Measurements from ENCODE around the gene PNISR. TPM values are rescaled to one million over a fixed set of nuclear protein-coding genes. Genes with fewer than 3 reads are reported as not detected.

The PNISR gene
- total RNA-seq, 1 experiment from 2014 or later = 69.5 TPM

DNA sequence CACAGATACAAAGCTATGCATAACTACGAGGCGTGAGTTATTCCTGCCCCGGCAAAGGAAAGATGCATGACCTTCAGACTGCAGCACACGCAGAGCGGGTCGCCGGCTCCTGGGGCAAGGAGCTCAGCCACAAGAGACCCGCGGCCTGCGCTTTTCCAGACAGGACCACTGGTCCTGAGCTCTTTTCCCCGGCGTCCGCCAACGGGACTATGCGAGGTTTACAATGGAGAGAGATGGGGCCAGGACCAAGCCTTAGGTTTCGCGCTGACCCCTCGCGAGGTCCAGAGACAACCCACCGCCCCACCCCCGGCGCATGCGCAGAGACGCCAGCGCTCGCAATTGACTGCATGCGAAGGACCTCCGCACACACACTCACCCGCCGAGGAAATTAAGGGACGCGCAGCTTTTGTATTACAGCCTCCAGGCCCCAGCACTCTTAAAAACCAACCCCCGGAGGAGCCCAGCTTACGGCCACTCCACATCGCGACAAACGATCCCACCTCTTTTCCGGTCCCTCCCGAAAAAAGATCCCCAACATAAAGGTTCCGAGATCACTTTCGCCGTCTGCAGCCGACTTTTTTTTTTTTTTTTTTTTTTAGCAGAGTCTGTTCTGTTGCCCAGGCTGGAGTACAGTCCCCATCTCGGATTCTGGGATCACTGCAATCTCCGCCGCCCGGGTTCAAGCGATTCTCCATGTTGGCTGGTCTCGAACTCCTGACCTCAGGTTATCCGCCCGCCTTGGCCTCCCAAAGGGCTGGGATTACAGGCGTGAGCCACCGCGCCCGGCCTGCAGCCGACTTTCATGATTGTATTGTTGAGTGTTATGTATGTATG, 31.2 kb downstream of the PNISR start, which contains the start of gene COQ3:
TSS of gene COQ3 (minus strand) at position 498 of the 834 bp plus-strand sequence. CDS start at position 482, 16 bp downstream.
- Histone ChIP-seq H3K27me3 (replicated peaks; ENCODE audit: control insufficient read depth, insufficient read depth, low read length) (no peaks in the 10 kb centered on the region), H3K4me3 (ENCODE audit: low read depth, low read length) (peak within 1 kb of the TSS; percentile 68), H3K9me3 (no peaks in the 10 kb centered on the region), H3K4me1 (no peaks in the 10 kb centered on the region), H3K36me3 (ENCODE audit: control insufficient read depth, insufficient read depth, low read length) (no peaks in the 10 kb centered on the region)
- DNase-seq = peak; percentile 88
- Mint-ChIP-seq H3K36me3 (ENCODE audit: insufficient read depth, unreplicated experiment) (peaks cover 24% of the 10 kb centered on the region), H3K27me3 (ENCODE audit: insufficient read depth, unreplicated experiment) (no peaks in the 10 kb centered on the region), H3K4me3 (ENCODE audit: unreplicated experiment) (peak within 1 kb of the TSS; percentile 90), H3K27ac (ENCODE audit: unreplicated experiment) (peak within 1 kb of the TSS; percentile 92), H3K9me3 (ENCODE audit: unreplicated experiment) (no peaks in the 10 kb centered on the region), H3K4me1 (ENCODE audit: low read depth, unreplicated experiment) (no peaks in the 10 kb centered on the region)
- intact Hi-C loops (cut with micrococcal nuclease; ENCODE audit: unreplicated experiment) = loop anchor here (1.0 kb wide), 2 partner anchors 31 to 60 kb away; partner anchors contain the start of gene PNISR
- TF ChIP-seq, protein P1, sequence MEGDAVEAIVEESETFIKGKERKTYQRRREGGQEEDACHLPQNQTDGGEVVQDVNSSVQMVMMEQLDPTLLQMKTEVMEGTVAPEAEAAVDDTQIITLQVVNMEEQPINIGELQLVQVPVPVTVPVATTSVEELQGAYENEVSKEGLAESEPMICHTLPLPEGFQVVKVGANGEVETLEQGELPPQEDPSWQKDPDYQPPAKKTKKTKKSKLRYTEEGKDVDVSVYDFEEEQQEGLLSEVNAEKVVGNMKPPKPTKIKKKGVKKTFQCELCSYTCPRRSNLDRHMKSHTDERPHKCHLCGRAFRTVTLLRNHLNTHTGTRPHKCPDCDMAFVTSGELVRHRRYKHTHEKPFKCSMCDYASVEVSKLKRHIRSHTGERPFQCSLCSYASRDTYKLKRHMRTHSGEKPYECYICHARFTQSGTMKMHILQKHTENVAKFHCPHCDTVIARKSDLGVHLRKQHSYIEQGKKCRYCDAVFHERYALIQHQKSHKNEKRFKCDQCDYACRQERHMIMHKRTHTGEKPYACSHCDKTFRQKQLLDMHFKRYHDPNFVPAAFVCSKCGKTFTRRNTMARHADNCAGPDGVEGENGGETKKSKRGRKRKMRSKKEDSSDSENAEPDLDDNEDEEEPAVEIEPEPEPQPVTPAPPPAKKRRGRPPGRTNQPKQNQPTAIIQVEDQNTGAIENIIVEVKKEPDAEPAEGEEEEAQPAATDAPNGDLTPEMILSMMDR (IDR thresholded peaks at IDR 0.05; ENCODE audit: insufficient read depth in 1 of 2, low read depth in 1 of 2, low read length in 1 of 2, severe bottlenecking in 1 of 2, unreplicated experiment in 1 of 2) = no peak
- CTCF ChIA-PET = interaction anchor here (0.9 to 1.0 kb wide), 3 partner anchors 31 to 59 kb away, joined by 4 to 6 read pairs (median 5); partner anchors contain the start of gene PNISR
- POLR2A ChIA-PET = interaction anchor here (0.5 to 2.0 kb wide), 7 partner anchors 12 to 175 kb away, joined by 3 to 17 read pairs (median 5); partner anchors contain the start of gene PNISR
- BruUV-seq (replicated peaks) = TSS peak; percentile 89

GRCh38 chr6:99393366-99393697, 31.8 kb downstream of the PNISR start:
- DNase-seq = no peak
- no TSS peak for BruUV-seq (replicated peaks)
- ChIA-PET POLR2A (interaction anchor here (0.5 to 2.0 kb wide), 7 partner anchors 12 to 176 kb away, joined by 3 to 17 read pairs (median 5); partner anchors contain the start of gene PNISR), CTCF (interaction anchor here (0.9 to 1.0 kb wide), 3 partner anchors 31 to 59 kb away, joined by 4 to 6 read pairs (median 5); partner anchors contain the start of gene PNISR)
- H3K4me1 Mint-ChIP-seq (ENCODE audit: low read depth, unreplicated experiment) = no peaks in the 10 kb centered on the region
- peak overlapping the region; percentile 92 for H3K27ac Mint-ChIP-seq (ENCODE audit: unreplicated experiment)
- Histone ChIP-seq H3K4me1 (no peaks in the 10 kb centered on the region), H3K9me3 (no peaks in the 10 kb centered on the region), H3K27me3 (replicated peaks; ENCODE audit: control insufficient read depth, insufficient read depth, low read length) (no peaks in the 10 kb centered on the region), H3K36me3 (ENCODE audit: control insufficient read depth, insufficient read depth, low read length) (no peaks in the 10 kb centered on the region), H3K4me3 (ENCODE audit: low read depth, low read length) (peak overlapping the region; percentile 68)
- H3K4me3 Mint-ChIP-seq (ENCODE audit: unreplicated experiment) = peak overlapping the region; percentile 90
- H3K27me3 Mint-ChIP-seq (ENCODE audit: insufficient read depth, unreplicated experiment) = no peaks in the 10 kb centered on the region
- intact Hi-C loops (cut with micrococcal nuclease; ENCODE audit: unreplicated experiment) = loop anchor here (1.0 kb wide), 1 partner anchor 32 kb away; the partner anchor contains the start of gene PNISR
- H3K36me3 Mint-ChIP-seq (ENCODE audit: insufficient read depth, unreplicated experiment) = peaks cover 24% of the 10 kb centered on the region
- H3K9me3 Mint-ChIP-seq (ENCODE audit: unreplicated experiment) = no peaks in the 10 kb centered on the region
- TF ChIP-seq, protein P1 (IDR thresholded peaks at IDR 0.05; ENCODE audit: insufficient read depth in 1 of 2, low read depth in 1 of 2, low read length in 1 of 2, severe bottlenecking in 1 of 2, unreplicated experiment in 1 of 2) = no peak

DNA sequence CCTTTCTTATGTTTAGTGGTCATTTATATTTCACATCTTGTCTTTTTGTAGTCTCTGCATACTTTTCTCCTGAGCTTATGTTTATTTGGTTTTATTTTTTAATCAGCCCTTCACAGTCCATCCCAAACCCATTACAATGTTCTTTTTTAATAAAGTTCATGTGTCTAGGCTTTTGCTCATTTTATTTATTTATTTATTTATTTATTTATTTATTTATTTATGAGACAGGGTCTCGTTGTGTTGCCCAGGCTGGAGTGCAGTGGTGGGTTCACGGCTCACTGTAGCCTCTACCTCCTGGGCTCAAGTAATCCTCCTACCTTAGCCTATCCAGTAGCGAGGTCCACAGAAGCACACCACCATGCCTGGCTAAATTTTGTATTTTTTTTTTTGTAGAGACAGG, 34.2 kb downstream of the PNISR start:
- intact Hi-C loops (cut with micrococcal nuclease; ENCODE audit: unreplicated experiment) = no loop called here
- Mint-ChIP-seq H3K27me3 (ENCODE audit: insufficient read depth, unreplicated experiment) (no peaks in the 10 kb centered on the region), H3K4me3 (ENCODE audit: unreplicated experiment) (no peak overlapping the region), H3K27ac (ENCODE audit: unreplicated experiment) (no peak overlapping the region), H3K4me1 (ENCODE audit: low read depth, unreplicated experiment) (no peaks in the 10 kb centered on the region), H3K9me3 (ENCODE audit: unreplicated experiment) (no peaks in the 10 kb centered on the region), H3K36me3 (ENCODE audit: insufficient read depth, unreplicated experiment) (peaks cover 14% of the 10 kb centered on the region)
- CTCF ChIA-PET = no interaction called here
- H3K4me1 ChIP-seq = no peaks in the 10 kb centered on the region
- H3K9me3 ChIP-seq = no peaks in the 10 kb centered on the region
- DNase-seq = no peak
- no peaks in the 10 kb centered on the region for H3K36me3 ChIP-seq (ENCODE audit: control insufficient read depth, insufficient read depth, low read length)
- BruUV-seq (replicated peaks) = no TSS peak
- no peak overlapping the region for H3K4me3 ChIP-seq (ENCODE audit: low read depth, low read length)
- TF ChIP-seq, protein P1 (IDR thresholded peaks at IDR 0.05; ENCODE audit: insufficient read depth in 1 of 2, low read depth in 1 of 2, low read length in 1 of 2, severe bottlenecking in 1 of 2, unreplicated experiment in 1 of 2) = no peak
- no peaks in the 10 kb centered on the region for H3K27me3 ChIP-seq (replicated peaks; ENCODE audit: control insufficient read depth, insufficient read depth, low read length)
- POLR2A ChIA-PET = no interaction called here

Measured in Caco-2 (cell line).